Activated CD4-positive, alpha-beta T cell treated with anti-CD3 and anti-CD28 coated beads for 24 hours (primary cell): ENCODE measurements around the gene B3GNT8.
"Not testable (repeated sequence)": the region's sequence is repeated elsewhere in the genome, so short reads cannot be mapped to it uniquely, and the experiment has no call there.

Experiments used
- DNase-seq, 2 donors: peaks; one replicate each; pipeline ENCODE4 v3.0.0-alpha.2; 2020; ENCODE audit warnings: low read depth in 2 of 2

The B3GNT8 gene, protein sequence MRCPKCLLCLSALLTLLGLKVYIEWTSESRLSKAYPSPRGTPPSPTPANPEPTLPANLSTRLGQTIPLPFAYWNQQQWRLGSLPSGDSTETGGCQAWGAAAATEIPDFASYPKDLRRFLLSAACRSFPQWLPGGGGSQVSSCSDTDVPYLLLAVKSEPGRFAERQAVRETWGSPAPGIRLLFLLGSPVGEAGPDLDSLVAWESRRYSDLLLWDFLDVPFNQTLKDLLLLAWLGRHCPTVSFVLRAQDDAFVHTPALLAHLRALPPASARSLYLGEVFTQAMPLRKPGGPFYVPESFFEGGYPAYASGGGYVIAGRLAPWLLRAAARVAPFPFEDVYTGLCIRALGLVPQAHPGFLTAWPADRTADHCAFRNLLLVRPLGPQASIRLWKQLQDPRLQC

DNA sequence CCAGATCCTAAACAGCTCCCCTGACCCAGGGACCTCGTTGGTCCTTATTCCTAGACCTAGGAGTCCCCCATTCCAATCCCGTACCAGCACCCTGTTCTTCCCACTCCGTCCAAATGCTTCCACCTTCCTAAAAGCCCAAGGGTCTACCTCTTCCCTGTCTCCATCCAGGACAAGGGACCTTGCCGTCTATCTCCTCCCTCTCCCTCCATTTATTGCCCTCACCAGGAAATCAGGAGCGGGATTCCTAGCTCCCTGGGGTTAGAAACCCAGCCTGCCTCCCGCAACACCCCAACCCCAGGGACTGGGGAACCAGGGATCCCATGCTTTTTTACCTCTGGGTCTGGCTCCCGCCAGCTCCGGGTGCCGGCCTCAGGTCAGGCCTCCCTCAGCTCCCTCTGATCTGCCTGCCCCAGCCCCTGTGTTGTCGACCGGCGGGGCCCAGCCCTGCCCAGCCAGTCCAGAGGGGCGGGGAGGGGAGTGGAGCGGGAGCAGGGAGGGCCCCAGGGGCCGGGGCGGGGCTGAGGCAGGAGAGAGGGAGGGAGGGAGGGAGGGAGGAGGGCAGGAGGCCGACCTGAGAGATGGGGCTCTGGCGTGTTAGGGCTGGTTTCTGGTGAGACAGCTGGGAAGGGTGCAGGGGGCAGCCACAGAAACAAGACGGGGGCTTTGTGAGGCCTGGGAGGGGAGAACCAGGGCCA, at the start of gene B3GNT8:
Gene B3GNT8 (minus strand): TSS at position 423 of the 695 bp plus-strand sequence. CDS start 596 bp downstream, outside the sequence.
- DNase-seq: peak in 1 of 2 donors; percentile 32

DNA sequence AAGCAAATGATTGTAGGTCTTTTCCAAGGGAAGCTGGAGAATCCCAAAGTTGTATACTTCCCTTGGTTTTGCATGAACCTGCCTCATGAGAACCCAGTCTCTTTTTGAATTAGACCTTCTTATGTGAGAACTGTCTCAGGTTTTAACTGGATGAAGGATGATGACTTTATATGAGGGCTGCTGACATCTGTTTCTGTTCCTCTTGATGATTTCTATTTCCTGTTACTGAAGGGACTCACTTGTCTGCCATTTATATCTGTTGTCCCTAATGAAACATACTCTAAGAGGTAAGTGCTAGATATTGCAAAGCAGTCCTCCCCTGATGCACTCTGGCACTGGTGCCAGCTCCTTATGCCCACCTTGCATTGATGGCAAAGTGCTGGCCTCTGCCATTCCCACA, 49.4 kb upstream of the B3GNT8 start:
- no peak for DNase-seq

DNA sequence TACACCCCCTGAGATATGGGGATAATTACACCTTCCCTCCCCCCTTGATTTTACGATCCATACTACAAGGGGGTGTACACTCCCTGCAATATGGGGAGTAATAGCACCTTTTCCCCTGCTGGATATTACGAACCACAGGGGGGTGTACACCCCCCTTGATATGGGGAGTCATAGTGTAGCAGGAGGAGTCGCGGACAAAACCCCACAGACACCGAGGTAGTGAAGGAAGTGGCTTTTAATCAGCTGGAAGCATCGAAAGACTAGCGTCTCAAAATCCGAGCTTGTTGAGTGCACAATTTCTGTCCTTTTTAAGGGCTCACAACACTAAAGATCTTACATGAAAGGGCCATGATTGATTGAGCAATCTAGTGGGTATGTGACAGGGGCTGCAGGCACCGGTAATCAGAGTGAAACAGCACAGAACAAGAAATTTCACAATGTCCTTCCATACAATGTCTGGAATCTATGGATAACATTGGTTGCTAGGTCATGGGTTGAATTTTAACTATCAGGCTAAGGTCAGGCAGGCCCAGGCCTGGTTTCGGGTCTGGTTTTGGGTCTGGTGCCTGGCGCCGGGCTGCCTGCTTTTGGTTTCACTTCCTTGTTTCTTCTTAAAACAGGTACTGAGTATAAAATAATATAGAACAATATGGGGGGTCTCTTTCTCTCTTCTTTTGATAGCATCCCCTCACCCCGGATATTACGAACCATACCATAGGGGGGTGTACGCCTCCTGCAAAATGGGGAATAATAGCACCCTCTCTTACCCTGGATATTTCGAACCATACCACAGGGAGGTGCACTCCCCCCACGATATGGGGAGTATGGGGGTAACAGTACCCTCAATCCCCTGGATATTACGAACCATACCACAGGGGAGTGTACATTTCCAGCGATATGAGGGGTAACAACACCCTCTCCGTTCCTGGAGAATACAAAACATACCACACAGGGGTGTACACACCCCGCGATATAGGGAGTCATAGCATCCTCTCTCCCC, 36.4 kb upstream of the B3GNT8 start:
- DNase-seq: not testable (repeated sequence)

DNA sequence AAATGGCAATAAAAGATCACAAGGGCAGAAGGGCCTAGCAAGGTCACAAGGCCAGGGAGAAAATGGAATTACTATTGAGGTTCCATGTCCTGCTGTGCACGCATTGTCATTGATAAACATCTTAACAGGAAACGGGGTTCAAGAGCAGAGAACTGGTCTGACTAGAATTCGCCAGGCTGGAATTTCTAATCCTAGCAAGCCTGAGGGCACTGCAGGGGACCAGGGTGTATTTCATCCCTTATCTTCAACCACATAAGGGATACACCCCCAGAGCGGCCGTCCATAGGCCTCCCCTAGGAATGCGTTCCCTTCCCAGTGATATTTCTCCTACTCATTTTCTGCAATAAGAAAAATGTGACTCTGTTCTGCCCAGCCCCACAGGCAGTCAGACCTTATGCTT, 35.3 kb upstream of the B3GNT8 start:
- no peak for DNase-seq

DNA sequence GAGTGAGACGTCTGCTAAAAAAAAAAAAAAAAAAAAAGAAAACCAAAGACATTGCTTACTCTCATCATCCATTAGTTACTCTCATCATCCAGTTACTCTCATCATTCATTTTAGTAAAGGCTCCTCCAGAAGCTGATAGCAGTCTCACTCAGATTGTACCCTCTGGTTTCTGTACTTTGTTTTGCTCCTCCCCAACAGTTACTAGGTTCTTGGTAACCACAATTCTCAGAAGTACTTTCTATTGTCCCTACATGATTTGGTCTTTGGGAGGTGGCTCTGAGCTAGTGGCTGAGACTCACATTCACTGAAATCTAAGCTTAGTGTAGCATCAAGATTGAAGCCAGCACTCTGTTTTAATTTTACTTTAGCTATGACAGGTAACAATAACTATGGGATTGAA, 30.1 kb upstream of the B3GNT8 start:
- no peak for DNase-seq

DNA sequence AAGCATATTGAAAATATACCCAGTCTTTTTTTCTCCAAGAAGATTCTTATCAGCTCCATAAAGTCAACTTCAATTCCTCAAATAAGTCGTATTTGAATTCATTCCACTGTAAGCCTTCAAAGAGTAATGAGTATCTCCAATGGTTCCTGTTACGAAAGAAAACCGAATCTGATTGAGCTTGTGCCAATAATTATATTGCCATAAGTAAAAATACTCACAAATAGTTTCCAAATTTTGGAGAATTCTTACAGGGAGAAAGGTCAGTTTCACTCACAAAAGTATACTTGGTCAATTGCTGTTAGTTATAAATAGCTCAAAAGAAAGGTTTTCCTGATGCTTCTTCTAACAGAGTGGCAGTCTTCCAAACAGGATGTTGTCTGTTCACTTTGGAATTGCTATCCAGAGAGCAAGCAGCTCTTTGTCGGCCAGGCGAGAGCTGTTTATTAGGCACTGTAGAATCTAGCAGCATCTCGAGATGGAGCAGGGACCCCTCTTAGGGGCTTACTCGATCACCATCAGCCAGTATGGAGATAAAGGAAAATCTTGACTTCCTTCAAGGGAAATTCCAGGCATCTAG, 29.3 kb upstream of the B3GNT8 start:
- DNase-seq: no peak

DNA sequence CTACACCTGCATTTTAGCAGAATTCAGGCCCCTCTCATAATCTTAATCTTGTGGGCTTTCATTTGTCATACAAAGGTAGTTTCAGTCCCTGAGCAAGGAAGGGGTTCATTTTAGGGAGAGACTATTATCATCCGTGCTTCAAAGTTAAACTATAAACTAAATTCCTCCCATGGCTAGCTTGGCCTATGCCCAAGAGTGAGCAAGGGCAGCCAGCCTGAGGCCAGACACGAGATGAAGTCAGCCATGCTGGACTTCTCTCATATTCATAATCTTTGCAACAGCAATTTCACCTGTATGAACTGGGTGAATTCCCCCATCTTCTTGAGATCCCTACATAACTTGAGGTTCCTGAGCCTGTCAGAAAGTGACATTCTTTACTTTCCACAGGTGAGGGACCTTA, 28.8 kb upstream of the B3GNT8 start:
- DNase-seq: no peak

DNA sequence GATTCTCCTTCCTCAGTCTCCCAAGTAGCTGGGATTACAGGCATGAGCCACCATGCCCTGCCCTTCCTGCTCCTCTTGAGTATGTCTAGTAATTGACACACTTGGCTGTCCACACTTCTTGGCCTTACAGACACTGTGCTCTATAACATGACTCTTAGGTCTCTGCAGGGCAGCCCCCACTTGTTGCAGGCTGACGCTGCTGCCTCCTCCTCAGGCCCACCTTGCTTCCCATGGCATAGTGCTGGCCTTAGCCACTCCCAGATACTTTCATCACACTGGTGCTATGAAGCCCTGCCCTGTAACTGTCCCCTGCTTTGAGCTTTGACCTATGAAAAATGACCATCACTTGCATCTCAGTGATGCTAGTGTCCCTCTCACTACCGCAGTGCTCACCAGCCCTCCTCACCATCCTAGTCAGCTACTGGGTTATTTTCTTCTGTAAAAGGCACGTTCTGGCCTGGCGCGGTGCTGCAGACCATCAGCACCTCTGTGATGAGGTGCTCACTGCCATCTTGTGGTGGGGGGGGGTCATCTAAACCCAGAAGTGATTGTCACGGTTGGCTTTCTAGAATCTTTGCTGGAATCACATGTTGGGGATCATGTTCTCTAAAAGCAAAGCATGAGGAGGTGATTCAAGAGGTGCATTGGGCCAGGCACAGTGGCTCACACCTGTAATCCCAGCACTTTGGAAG, 25.6 kb upstream of the B3GNT8 start:
- no peak for DNase-seq

DNA sequence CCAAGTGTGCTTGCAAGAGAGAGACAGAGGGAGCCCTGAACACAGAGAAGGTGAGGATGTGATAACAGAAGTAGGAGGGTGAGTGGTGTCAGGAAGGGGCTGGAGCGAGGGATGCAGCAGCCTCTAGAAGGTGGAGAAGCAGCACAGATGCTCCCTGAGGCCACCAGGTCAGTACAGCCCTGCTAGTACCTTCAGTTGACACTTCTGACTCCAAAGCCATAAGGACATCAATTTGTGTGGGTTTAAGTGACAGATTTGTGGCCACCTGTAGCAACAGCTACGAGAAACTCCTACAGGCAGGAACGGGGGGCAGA, 22.6 kb upstream of the B3GNT8 start:
- no peak for DNase-seq

DNA sequence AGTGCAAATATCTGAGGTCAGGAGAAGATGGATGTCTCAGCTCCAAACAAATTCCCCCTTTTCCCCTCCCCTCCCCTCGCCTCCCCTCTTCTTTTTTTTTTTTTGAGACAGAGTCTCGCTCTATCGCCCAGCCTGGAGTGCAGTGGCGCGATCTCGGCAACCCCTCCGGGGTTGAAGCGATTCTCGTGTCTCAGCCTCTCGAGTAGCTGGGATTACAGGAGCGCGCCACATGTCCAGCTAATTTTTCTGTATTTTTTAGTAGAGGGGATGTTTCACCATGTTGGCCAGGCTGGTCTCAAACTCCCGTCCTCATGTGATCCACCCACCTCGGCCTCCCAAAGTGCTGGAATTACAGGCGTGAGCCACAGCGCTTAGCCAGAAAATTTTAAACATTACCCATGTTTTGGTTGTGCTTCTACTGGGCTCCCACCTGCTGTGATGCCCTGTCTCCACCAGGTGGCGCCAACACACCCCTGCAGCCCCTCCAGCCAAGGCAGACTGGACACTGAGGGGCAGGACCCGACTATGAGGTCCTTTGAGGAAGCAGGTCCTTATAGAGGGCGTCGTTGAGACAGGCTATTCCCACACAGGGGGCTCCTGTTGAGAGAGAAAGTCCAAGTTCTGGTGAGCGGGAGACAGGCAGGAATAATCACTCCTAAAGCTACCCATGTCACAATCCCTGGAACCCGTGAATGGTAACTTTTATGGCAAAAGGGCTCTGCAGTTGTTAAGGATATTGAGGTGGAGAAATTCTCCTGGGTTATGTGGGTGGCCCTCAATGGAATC, 22.1 kb upstream of the B3GNT8 start:
- peak; percentile 64 to 65 for DNase-seq

DNA sequence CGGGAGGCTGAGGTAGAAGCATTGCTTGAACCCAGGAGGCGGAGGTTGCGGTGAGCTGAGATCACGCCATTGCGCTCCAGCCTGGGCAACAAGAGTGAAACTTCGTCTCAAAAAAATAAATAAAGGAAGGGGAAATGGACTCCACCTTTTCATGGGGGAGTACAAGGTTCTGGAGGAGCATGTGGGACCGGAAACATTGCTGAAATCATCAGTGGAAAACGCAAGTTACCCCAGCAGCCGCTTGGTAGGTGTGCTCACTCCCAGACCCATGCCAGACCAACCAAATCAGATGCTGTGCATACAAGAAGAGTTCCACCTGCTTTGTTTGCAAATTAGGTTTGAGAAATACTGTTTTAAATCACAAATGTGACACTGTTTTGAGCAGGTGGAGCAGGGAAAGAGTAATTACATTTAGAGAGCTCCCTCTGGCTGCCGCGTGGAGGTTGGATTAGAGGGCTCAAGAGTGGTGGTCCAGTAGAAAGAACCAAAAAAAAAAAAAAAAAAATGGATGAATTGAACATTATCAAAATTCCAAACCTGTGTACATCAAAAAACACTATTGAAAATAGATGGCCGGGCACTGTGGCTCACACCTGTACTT, 20.7 kb upstream of the B3GNT8 start:
- no peak for DNase-seq

DNA sequence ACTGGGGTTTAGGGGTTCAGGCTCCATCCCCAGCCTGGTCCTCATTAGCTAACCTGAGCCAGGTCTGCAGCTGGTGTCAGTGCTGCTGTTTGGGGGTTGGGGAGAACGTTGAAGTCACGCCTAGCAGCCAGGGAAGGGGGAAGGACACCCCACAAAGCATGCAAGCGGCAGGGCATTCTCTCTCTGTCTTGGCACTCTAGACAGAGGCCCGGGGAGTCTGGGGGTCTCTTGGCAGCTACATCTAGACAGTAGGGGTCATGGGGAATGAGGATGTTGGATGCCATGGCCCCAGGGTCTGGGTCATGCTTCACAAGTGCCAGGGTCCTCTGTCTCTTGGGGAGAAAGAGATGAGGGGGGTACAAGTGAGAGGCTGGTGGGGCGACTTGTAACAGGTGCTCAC, 18.4 kb upstream of the B3GNT8 start:
- DNase-seq: no peak

DNA sequence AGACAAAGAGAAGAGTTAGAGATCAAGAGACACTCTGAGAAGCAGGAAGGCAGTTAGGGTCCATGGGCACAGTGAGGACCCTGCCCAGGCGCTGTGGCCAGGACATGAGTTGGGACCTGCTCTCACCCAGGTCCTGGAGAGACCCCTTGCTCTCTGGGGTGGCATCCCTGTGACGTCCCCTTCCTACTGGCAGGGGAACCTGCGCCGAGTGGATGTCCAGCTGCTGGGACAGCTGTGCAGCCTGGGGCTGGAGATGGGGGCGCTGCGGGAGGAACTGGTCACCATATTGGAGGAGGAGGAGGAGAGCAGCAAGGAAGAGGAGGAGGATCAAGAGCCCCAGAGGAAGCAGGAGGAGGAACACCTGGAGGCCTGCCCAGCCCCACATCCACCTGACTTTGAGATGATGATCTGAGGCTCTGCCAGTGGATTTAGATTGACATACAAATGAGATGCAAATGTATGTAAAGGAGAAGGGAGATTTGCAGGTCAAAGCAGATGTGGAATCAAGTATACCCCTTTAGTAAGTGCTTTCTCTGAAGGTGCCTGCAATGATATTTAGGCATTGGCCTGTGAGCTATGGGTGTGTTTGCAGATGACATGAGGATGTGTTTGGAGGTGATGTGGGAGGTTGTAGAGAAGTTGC, 16.8 kb upstream of the B3GNT8 start:
- no peak for DNase-seq

DNA sequence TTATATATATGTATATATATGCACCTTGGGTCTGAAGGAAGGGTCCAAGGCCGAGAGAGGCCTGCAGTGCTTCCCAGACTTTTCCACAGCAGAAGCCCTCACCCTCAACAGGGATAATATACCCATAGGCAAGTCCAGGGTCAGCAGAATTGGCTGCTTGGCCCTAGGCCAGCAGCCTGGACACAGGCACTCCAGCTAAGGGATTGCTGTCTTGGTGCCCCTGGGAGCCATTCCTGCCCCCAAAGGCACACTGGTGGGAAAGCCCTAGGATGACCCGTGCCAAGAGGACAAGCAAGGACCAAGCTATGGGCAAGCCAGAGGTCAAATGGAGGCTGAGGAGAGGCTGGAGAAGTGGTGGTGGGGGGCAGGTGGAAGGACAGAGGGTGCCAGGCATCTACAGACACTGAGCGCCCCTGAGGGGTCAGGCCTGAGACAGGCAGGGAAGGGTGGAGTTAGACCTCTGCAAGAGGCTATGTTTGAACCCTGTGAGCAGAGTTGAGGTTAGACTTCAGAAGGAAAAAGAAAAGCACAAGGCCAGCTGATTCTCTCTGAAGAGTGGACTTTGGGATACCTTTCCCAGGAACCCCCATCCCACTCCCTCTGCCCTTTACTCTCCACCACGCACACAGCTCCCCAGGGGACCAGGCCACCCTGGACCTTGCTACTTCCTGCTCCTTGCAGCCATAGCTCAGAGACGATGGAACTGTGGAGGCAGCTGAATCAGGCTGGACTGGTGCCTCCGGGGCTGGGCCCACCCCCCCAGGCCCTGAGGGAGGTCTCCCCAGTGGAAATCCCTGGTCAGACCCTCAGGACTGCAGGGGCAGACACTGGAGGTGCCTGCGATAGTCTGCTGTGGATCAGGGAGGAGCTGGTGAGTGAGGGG, 15.5 kb upstream of the B3GNT8 start, which contains the start of gene ERICH4:
Gene ERICH4 (plus strand): TSS at position 684 of the 883 bp plus-strand sequence. CDS start 14 bp downstream, at position 698.
- DNase-seq: no peak

DNA sequence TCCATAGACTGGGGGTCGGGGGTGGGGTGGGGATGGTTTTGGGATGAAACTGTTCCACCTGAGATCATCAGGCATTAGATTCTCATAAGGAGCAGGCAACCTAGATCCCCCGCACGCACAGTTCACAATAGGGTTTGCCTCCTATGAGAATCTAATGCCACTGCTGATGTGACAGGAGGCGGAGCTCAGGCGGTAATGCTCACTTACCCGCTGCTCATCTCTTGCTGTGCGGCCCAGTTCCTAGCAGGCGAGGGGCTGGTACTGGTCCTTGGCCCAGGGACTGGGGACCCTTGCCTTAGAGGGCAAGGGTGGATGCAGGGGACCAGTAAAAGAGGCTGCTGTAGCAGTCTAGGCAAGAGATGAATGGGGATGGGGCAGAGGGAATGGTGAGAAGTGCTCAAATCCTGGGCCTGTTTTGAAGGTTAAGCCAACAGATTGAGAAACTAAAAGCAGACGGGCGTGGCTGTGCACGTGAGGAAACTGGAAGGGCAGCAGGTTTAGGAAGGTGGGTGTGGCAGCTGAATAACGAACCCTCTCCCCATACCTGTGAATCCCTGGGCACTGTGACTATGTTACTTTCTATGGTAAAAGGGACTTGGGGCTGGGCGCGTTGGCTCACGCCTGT, 14.3 kb upstream of the B3GNT8 start:
- no peak for DNase-seq

DNA sequence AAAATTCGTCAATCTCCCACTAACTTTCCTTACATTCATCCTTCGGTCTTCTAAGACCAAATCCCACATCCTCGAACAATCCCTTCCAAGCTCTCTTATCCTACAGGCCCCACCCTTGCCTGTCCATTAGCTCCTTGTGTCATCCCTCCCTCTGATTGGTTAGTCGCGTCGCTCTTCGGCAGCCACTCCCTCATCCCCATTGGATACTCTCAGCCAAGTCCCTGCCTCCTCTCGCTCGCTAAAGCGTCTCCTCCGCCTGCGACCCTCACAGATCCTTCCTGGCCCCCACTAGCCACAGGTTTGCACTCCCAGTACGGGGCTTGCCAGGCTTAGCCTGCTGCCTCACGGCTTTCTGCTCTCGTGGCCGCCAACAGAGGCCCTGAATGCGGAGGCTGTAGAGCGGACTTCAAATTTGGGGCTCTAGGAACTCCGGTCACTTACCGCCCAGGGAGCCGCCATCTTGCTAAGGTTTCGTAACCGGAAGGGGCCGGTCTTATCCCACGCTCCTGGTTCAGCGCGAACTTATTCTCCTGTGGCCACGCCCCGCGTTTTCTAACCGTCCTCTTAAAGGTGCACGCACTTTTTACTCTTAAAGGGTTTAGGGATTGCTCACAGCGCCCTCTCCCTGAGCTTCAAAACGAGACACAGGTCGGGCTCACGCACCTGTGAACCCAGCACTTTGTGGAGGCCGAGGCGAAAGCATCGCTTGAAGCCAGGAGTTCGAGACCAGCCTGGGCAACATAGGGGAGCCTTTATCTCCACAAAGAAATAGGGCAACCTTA, 12.5 kb upstream of the B3GNT8 start, which contains the start of gene DMAC2:
Gene DMAC2 (minus strand): TSS at position 472 of the 782 bp plus-strand sequence. CDS start 13 bp downstream, at position 459.
- DNase-seq: peak; percentile 91 to 96
